WTC11 (cell line): ENCODE measurements around the gene PPP1R11. TPM values are rescaled to one million over a fixed set of nuclear protein-coding genes. Genes with fewer than 3 reads are reported as not detected.
A peak's percentile ranks its signal among the peaks of the same experiment; 100 is the strongest.

Source experiments
- ATAC-seq: fragments of 200-7000 bp; cut with Tn5 transposase; 2 replicates; pipeline ENCODE4 v1.10.0; 2021; ENCODE audit warnings: mild to moderate bottlenecking, moderate library complexity
- CTCF ChIA-PET: fragments of 300-600 bp; sonication (Branson Sonifier 250); formaldehyde crosslinking; loops from one replicate; lab custom pipeline; 2021; ENCODE audit warnings: antibody characterized with exemption; lab: Charles Lee
- POLR2A ChIA-PET: fragments of 350-600 bp; sonication (Branson Sonifier 250); formaldehyde crosslinking; loops from one replicate; lab custom pipeline; 2021; ENCODE audit warnings: antibody characterized with exemption; lab: Charles Lee
- DNase-seq: peaks from one replicate; pipeline ENCODE4 v3.0.0; 2021; ENCODE audit warnings: low spot score
- H3K27ac Mint-ChIP-seq: 2 replicates; pipeline ENCODE4 v1.8.0; 2021; ENCODE audit warnings: mixed read lengths
- H3K27me3 Mint-ChIP-seq: 2 replicates; pipeline ENCODE4 v1.8.0; 2021; ENCODE audit warnings: low read depth, mild to moderate bottlenecking, moderate library complexity, mixed read lengths
- H3K36me3 Mint-ChIP-seq: 2 replicates; pipeline ENCODE4 v1.8.0; 2021; ENCODE audit warnings: mixed read lengths
- H3K4me1 Mint-ChIP-seq: 2 replicates; pipeline ENCODE4 v1.8.0; 2022; ENCODE audit warnings: mixed read lengths
- H3K4me3 Mint-ChIP-seq: 2 replicates; pipeline ENCODE4 v1.8.0; 2021; ENCODE audit warnings: mild to moderate bottlenecking, moderate library complexity, mixed read lengths
- H3K9me3 Mint-ChIP-seq: 2 replicates; pipeline ENCODE4 v1.8.0; 2021; ENCODE audit warnings: mixed read lengths
- CBFB ChIP-seq: sonication (generic); formaldehyde crosslinking; IDR thresholded peaks from 2 replicates; pipeline ENCODE4 v1.8.1; 2022; ENCODE audit warnings: mild to moderate bottlenecking, low read depth, missing genetic modification reagents
- CREB1 ChIP-seq: sonication (generic); formaldehyde crosslinking; IDR thresholded peaks from 2 replicates; pipeline ENCODE4 v1.8.0; 2023; ENCODE audit warnings: mild to moderate bottlenecking, missing genetic modification reagents
- CREM ChIP-seq: sonication (generic); formaldehyde crosslinking; IDR thresholded peaks from 2 replicates; pipeline ENCODE4 v1.8.1; 2022; ENCODE audit warnings: mild to moderate bottlenecking, missing genetic modification reagents, moderate library complexity
- ELF4 ChIP-seq: sonication (generic); formaldehyde crosslinking; IDR thresholded peaks from 2 replicates; pipeline ENCODE4 v1.8.1; 2022; ENCODE audit warnings: low read depth, mild to moderate bottlenecking, moderate library complexity, missing genetic modification reagents
- ESRRA ChIP-seq: sonication (generic); formaldehyde crosslinking; IDR thresholded peaks from 2 replicates; pipeline ENCODE4 v1.8.1; 2022; ENCODE audit warnings: mild to moderate bottlenecking, missing genetic modification reagents, borderline replicate concordance
- FOXJ3 ChIP-seq: sonication (generic); formaldehyde crosslinking; IDR thresholded peaks from 2 replicates; pipeline ENCODE4 v1.9.0; 2021; ENCODE audit warnings: missing genetic modification reagents, mild to moderate bottlenecking, borderline replicate concordance
- GABPB1 ChIP-seq: sonication (generic); formaldehyde crosslinking; IDR thresholded peaks from 2 replicates; pipeline ENCODE4 v1.8.1; 2023; ENCODE audit warnings: mild to moderate bottlenecking, missing genetic modification reagents
- JAZF1 ChIP-seq: fragments of 250-450 bp; sonication (Bioruptor Pico); IDR thresholded peaks from 2 replicates; pipeline ENCODE4 v1.9.0; 2021; ENCODE audit warnings: moderate library complexity, mild to moderate bottlenecking, inconsistent platforms
- NR2C2 ChIP-seq: sonication (generic); formaldehyde crosslinking; IDR thresholded peaks from 2 replicates; pipeline ENCODE4 v1.8.0; 2022; ENCODE audit warnings: mild to moderate bottlenecking, missing genetic modification reagents
- SMAD3 ChIP-seq: sonication (generic); formaldehyde crosslinking; IDR thresholded peaks from 2 replicates; pipeline ENCODE4 v1.8.0; 2022; ENCODE audit warnings: missing genetic modification reagents, mild to moderate bottlenecking, borderline replicate concordance
- TP53 ChIP-seq: sonication (generic); formaldehyde crosslinking; IDR thresholded peaks from 2 replicates; pipeline ENCODE4 v1.8.1; 2023; ENCODE audit warnings: mild to moderate bottlenecking, missing genetic modification reagents
- ZNF121 ChIP-seq: sonication (generic); formaldehyde crosslinking; IDR thresholded peaks from 2 replicates; pipeline ENCODE4 v1.8.0; 2023; ENCODE audit warnings: missing genetic modification reagents
- ZNF138 ChIP-seq: sonication (generic); formaldehyde crosslinking; conservative IDR thresholded peaks from 2 replicates; pipeline ENCODE4 v1.8.1; 2022; ENCODE audit warnings: mild to moderate bottlenecking, moderate library complexity, missing genetic modification reagents
- ZNF416 ChIP-seq: fragments of 250-450 bp; sonication (Bioruptor Pico); IDR thresholded peaks from 2 replicates; pipeline ENCODE4 v1.9.0; 2021; ENCODE audit warnings: mild to moderate bottlenecking, inconsistent platforms
- ZNF423 ChIP-seq: fragments of 250-450 bp; sonication (Bioruptor Pico); IDR thresholded peaks from 2 replicates; pipeline ENCODE4 v2.1.2; 2022; ENCODE audit warnings: mild to moderate bottlenecking, moderate library complexity
- total RNA-seq: library from RNA; stranded (reverse); gene quantifications from 3 replicates; pipeline ENCODE4 v1.2.3, GENCODE V29; 2021
- TF ChIP-seq, protein P1 (sequence below): sonication (generic); formaldehyde crosslinking; IDR thresholded peaks from 2 replicates; pipeline ENCODE4 v1.8.1; 2022; ENCODE audit warnings: low read depth, missing genetic modification reagents, borderline replicate concordance
- TF ChIP-seq, protein P2 (sequence below): fragments of 250-450 bp; sonication (Bioruptor Pico); IDR thresholded peaks from 2 replicates; pipeline ENCODE4 v1.8.0; 2021; ENCODE audit warnings: mild to moderate bottlenecking
- TF ChIP-seq, protein P3 (sequence below): fragments of 250-450 bp; sonication (Bioruptor Pico); IDR thresholded peaks from 2 replicates; pipeline ENCODE4 v1.9.0; 2021; ENCODE audit warnings: mild to moderate bottlenecking
- TF ChIP-seq, protein P4 (sequence below): sonication (generic); formaldehyde crosslinking; conservative IDR thresholded peaks from 2 replicates; pipeline ENCODE4 v1.8.1; 2022; ENCODE audit warnings: mild to moderate bottlenecking, missing genetic modification reagents
- TF ChIP-seq, protein P5 (sequence below): sonication (generic); formaldehyde crosslinking; IDR thresholded peaks from 2 replicates; pipeline ENCODE4 v1.8.1; 2023; ENCODE audit warnings: mild to moderate bottlenecking, missing genetic modification reagents, moderate library complexity
- TF ChIP-seq, protein P6 (sequence below): fragments of 250-450 bp; sonication (Bioruptor Pico); conservative IDR thresholded peaks from 2 replicates; pipeline ENCODE4 v1.9.0; 2021; ENCODE audit warnings: mild to moderate bottlenecking
- TF ChIP-seq, protein P7 (sequence below): sonication (generic); formaldehyde crosslinking; IDR thresholded peaks from 2 replicates; pipeline ENCODE4 v1.8.1; 2023; ENCODE audit warnings: mild to moderate bottlenecking, moderate library complexity, missing genetic modification reagents

The PPP1R11 gene
- total RNA-seq, 1 experiment from 2014 or later: 25.0 TPM

DNA sequence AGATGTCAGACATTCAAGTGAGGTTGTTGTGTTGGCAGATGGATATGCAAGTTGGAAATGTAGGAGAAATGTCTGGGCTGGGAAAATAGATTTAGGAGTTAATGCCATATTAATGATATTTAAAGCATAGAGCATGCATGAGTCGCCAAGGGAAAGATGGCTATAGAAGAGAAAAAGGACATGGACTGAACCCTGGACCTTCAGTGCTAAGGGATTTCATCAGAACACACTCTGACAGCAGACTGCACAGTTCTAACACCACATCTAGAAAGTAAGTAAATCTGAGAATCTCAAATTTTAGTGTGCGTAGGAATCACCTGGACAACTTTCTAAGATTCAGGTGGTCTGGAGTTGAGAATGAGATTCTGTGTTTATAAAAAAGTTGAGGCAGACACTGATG lies 23.3 kb upstream of the PPP1R11 start:
- H3K27ac Mint-ChIP-seq: no peak overlapping the region
- CTCF ChIA-PET: no interaction called here
- H3K4me3 Mint-ChIP-seq: no peak overlapping the region
- TF ChIP-seq, protein P1, sequence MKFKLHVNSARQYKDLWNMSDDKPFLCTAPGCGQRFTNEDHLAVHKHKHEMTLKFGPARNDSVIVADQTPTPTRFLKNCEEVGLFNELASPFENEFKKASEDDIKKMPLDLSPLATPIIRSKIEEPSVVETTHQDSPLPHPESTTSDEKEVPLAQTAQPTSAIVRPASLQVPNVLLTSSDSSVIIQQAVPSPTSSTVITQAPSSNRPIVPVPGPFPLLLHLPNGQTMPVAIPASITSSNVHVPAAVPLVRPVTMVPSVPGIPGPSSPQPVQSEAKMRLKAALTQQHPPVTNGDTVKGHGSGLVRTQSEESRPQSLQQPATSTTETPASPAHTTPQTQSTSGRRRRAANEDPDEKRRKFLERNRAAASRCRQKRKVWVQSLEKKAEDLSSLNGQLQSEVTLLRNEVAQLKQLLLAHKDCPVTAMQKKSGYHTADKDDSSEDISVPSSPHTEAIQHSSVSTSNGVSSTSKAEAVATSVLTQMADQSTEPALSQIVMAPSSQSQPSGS (CRISPR knock-in tag): no peak
- TF ChIP-seq TP53 (CRISPR knock-in tag): no peak
- 0 out of 2 replicates have a peak, but pooled peaks have one; percentile 30 for TF ChIP-seq GABPB1 (CRISPR knock-in tag)
- TF ChIP-seq NR2C2 (CRISPR knock-in tag): no peak
- no peaks in the 10 kb centered on the region for H3K36me3 Mint-ChIP-seq
- H3K27me3 Mint-ChIP-seq: no peaks in the 10 kb centered on the region
- POLR2A ChIA-PET: no interaction called here
- ATAC-seq (no peak), DNase-seq (no peak)
- H3K9me3 Mint-ChIP-seq: no peaks in the 10 kb centered on the region
- no peaks in the 10 kb centered on the region for H3K4me1 Mint-ChIP-seq

DNA sequence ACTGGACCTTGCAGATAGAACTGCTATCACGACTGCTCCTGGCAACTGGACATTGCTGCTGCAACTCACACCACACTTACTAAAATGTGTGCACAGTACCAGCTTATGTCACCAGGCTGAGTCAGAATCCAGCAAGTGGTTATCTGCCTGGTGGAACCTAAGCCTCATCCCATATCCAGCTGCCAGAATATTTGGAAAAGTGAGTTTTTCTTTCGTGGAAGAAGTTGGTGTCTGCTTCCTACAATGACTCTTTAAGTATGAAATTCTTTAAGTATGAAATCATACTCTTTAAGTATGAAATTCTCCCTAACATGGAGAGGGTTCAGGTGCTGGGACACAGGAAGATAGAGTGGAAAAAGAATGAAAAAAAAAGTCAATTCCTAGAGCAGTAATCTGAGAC lies 22.4 kb upstream of the PPP1R11 start:
- POLR2A ChIA-PET: interaction anchor here (0.9 kb wide), 1 partner anchor 57 kb away, joined by 3 read pairs; no protein-coding TSS in a partner anchor
- ATAC-seq: no peak
- TF ChIP-seq, protein P2, sequence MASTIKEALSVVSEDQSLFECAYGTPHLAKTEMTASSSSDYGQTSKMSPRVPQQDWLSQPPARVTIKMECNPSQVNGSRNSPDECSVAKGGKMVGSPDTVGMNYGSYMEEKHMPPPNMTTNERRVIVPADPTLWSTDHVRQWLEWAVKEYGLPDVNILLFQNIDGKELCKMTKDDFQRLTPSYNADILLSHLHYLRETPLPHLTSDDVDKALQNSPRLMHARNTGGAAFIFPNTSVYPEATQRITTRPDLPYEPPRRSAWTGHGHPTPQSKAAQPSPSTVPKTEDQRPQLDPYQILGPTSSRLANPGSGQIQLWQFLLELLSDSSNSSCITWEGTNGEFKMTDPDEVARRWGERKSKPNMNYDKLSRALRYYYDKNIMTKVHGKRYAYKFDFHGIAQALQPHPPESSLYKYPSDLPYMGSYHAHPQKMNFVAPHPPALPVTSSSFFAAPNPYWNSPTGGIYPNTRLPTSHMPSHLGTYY (CRISPR knock-in tag): no peak
- TF ChIP-seq SMAD3 (CRISPR knock-in tag): no peak
- no peak for TF ChIP-seq ELF4
- TF ChIP-seq CREB1 (CRISPR knock-in tag): no peak
- TF ChIP-seq ZNF416: no peak
- TF ChIP-seq, protein P3, sequence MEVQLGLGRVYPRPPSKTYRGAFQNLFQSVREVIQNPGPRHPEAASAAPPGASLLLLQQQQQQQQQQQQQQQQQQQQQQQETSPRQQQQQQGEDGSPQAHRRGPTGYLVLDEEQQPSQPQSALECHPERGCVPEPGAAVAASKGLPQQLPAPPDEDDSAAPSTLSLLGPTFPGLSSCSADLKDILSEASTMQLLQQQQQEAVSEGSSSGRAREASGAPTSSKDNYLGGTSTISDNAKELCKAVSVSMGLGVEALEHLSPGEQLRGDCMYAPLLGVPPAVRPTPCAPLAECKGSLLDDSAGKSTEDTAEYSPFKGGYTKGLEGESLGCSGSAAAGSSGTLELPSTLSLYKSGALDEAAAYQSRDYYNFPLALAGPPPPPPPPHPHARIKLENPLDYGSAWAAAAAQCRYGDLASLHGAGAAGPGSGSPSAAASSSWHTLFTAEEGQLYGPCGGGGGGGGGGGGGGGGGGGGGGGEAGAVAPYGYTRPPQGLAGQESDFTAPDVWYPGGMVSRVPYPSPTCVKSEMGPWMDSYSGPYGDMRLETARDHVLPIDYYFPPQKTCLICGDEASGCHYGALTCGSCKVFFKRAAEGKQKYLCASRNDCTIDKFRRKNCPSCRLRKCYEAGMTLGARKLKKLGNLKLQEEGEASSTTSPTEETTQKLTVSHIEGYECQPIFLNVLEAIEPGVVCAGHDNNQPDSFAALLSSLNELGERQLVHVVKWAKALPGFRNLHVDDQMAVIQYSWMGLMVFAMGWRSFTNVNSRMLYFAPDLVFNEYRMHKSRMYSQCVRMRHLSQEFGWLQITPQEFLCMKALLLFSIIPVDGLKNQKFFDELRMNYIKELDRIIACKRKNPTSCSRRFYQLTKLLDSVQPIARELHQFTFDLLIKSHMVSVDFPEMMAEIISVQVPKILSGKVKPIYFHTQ (CRISPR knock-in tag): no peak
- TF ChIP-seq CBFB (CRISPR knock-in tag): no peak
- TF ChIP-seq CREM (CRISPR knock-in tag): no peak
- Mint-ChIP-seq H3K9me3 (no peaks in the 10 kb centered on the region), H3K27me3 (no peaks in the 10 kb centered on the region), H3K4me3 (no peak overlapping the region), H3K4me1 (no peaks in the 10 kb centered on the region), H3K27ac (no peak overlapping the region), H3K36me3 (no peaks in the 10 kb centered on the region)
- CTCF ChIA-PET: no interaction called here
- DNase-seq: no peak

DNA sequence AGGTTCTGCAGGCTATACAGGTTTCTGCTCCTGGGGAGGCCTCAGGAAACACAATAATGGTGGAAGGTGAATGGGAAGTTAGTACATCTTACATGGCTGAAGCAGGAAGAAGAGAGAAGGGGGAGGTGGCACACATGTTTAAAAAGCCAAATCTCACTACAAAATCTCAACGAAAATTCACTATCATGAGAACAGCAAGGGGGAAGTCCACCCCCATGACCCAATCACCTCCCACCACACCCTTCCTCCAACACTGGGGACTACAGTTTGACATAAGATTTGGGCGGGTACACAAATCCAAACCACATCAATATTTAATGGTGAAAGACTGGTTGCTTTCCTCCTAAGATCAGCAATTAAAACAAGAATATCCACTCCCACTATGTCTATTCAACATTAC lies 19.8 kb upstream of the PPP1R11 start:
- ChIA-PET POLR2A (no interaction called here), CTCF (no interaction called here)
- DNase-seq (no peak), ATAC-seq (no peak)
- H3K4me1 Mint-ChIP-seq: no peaks in the 10 kb centered on the region
- no peak overlapping the region for H3K4me3 Mint-ChIP-seq
- H3K36me3 Mint-ChIP-seq: no peaks in the 10 kb centered on the region
- TF ChIP-seq, protein P4, sequence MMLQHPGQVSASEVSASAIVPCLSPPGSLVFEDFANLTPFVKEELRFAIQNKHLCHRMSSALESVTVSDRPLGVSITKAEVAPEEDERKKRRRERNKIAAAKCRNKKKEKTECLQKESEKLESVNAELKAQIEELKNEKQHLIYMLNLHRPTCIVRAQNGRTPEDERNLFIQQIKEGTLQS (CRISPR knock-in tag): no peak
- TF ChIP-seq ESRRA (CRISPR knock-in tag) (no peak), ZNF138 (CRISPR knock-in tag) (no peak), ELF4 (no peak), ZNF121 (CRISPR knock-in tag) (no peak), ZNF423 (no peak), JAZF1 (CRISPR knock-in tag) (no peak), FOXJ3 (CRISPR knock-in tag) (no peak)
- TF ChIP-seq, protein P5, sequence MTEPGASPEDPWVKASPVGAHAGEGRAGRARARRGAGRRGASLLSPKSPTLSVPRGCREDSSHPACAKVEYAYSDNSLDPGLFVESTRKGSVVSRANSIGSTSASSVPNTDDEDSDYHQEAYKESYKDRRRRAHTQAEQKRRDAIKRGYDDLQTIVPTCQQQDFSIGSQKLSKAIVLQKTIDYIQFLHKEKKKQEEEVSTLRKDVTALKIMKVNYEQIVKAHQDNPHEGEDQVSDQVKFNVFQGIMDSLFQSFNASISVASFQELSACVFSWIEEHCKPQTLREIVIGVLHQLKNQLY (CRISPR knock-in tag): no peak
- TF ChIP-seq, protein P6, sequence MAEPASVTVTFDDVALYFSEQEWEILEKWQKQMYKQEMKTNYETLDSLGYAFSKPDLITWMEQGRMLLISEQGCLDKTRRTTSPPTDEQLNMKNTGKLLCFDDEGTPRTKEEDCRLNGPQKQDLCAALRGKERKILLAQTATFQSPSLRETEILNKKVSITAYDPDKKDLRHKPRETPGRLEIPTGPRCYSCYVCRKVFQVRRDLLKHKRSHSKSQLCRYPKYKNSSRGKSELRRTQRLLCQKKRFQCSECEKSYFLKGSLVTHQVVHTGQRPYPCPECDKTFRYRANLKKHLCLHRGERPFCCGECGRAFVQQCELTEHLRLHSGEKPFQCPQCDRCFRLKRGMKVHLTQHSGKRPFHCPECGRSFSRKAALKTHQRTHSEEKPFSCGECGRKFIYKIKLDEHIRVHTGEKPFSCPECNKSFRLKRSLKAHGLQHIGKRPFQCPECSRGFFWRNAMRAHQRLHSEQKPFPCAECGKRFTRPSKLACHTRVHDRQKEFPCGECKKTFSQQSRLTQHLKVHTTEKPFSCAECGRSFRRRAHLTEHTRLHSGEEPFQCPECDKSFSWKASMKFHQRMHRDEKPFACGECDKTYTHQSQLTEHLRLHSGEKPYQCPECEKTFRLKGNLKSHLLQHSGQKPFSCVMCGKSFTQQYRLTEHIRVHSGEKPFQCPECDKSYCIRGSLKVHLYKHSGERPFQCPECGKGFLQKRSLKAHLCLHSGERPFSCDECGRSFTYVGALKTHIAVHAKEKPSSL (CRISPR knock-in tag): no peak
- TF ChIP-seq, protein P7, sequence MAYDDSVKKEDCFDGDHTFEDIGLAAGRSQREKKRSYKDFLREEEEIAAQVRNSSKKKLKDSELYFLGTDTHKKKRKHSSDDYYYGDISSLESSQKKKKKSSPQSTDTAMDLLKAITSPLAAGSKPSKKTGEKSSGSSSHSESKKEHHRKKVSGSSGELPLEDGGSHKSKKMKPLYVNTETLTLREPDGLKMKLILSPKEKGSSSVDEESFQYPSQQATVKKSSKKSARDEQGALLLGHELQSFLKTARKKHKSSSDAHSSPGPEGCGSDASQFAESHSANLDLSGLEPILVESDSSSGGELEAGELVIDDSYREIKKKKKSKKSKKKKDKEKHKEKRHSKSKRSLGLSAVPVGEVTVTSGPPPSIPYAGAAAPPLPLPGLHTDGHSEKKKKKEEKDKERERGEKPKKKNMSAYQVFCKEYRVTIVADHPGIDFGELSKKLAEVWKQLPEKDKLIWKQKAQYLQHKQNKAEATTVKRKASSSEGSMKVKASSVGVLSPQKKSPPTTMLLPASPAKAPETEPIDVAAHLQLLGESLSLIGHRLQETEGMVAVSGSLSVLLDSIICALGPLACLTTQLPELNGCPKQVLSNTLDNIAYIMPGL (CRISPR knock-in tag): no peak
- no peak overlapping the region for H3K27ac Mint-ChIP-seq
- H3K27me3 Mint-ChIP-seq: no peaks in the 10 kb centered on the region
- no peaks in the 10 kb centered on the region for H3K9me3 Mint-ChIP-seq
